Right lobe of liver (tissue), 6 donors: ENCODE results near the gene TRMT61A. TPM values are rescaled to one million over a fixed set of nuclear protein-coding genes. Genes with fewer than 3 reads are reported as not detected.
"Not testable (repeated sequence)": the region's sequence is repeated elsewhere in the genome, so short reads cannot be mapped to it uniquely, and the experiment has no call there.

ENCODE experiments used
- ATAC-seq, 4 donors: fragments of 200-7000 bp; cut with Tn5 transposase; one replicate each; pipeline ENCODE4 v1.9.1; 2020; ENCODE audit warnings: mild to moderate bottlenecking in 4 of 4, moderate library complexity in 4 of 4
- DNase-seq, 3 donors: peaks; one replicate each; pipeline ENCODE4 v3.0.0-alpha.2; 2020
- H3K27ac ChIP-seq, 3 donors: fragments of 200-600 bp; one replicate each; pipeline ENCODE4 v1.8.0; 2022
- H3K27me3 ChIP-seq, 2 donors: fragments of 200-600 bp; one replicate each; pipeline ENCODE4 v1.8.0; 2022
- H3K36me3 ChIP-seq, 4 donors: fragments of 200-600 bp; sonication (generic) in 1 of 4; one replicate each; pipeline versions ENCODE4 v1.5.1 to v1.8.0; 2017 to 2022; ENCODE audit warnings: control low read depth in 1 of 4
- H3K4me1 ChIP-seq, 4 donors: fragments of 200-600 bp; sonication (generic) in 1 of 4; one replicate each; pipeline versions ENCODE4 v1.5.1 to v1.8.0; 2017 to 2022; ENCODE audit warnings: control low read depth in 1 of 4
- H3K4me3 ChIP-seq, 3 donors: fragments of 200-600 bp; one replicate each; pipeline ENCODE4 v1.8.0; 2022
- H3K9me3 ChIP-seq, 4 donors: fragments of 200-600 bp; sonication (generic) in 1 of 4; one replicate each; pipeline versions ENCODE4 v1.5.1 to v1.8.0; 2017 to 2022; ENCODE audit warnings: control low read depth in 1 of 4
- POLR2A ChIP-seq: fragments of 450-650 bp; IDR thresholded peaks from one replicate; pipeline ENCODE4 v1.6.1; 2017; ENCODE audit warnings: antibody characterized with exemption, mild to moderate bottlenecking
- WGBS: methylation state at CpG from one replicate; pipeline ENCODE4 v1.1.6; 2018; ENCODE audit warnings: low coverage, low lambda C conversion rate; ENCODE audit not compliant: insufficient coverage; ENCODE audit errors: missing lambda C conversion rate; 5-methylcytosine and 5-hydroxymethylcytosine counted together
- intact Hi-C, 2 donors: fragments of 100-400 bp; cut with DNase I; formaldehyde crosslinking; loops; one replicate each; pipeline versions ENCODE4 v1.11.2 to v1.14.1; 2022
- total RNA-seq, 6 experiments: library from RNA; depleted of rRNA in 2 of 6; stranded (reverse); fragments of >200 nt in 2 of 6; fragmentation: NEBNext Ultra II Directional in 3 of 6; extraction: Animal tissue kit (Norgen Biotek cat#: 25700) in 3 of 6; gene quantifications; one replicate each; pipeline versions ENCODE4 v1.1.0 to v1.2.4, GENCODE V29; 2016 to 2023
- TF ChIP-seq, protein P1 (sequence below), 4 donors: fragments of 200-600 bp in 3 of 4; fragments of 450-650 bp in 1 of 4; IDR thresholded peaks; one replicate each; pipeline versions ENCODE4 v1.5.1 to v1.8.0; 2016 to 2022; ENCODE audit warnings: antibody characterized with exemption in 4 of 4, mild to moderate bottlenecking in 2 of 4
- donor health status: DM: no; HTN: yes; CAD: no.
- donor health status: DM: no; HTN: no; CAD: no.
- donor health status: DM: no; HTN: no; CAD: no.
- donor health status: DM: no; HTN: yes; CAD: no.
- donor health status: DM: no; HTN: yes; CAD: no.

Gene TRMT61A
- total RNA-seq, 6 experiments from 2014 or later = 3.8 to 12.1 (median 4.8) TPM

DNA sequence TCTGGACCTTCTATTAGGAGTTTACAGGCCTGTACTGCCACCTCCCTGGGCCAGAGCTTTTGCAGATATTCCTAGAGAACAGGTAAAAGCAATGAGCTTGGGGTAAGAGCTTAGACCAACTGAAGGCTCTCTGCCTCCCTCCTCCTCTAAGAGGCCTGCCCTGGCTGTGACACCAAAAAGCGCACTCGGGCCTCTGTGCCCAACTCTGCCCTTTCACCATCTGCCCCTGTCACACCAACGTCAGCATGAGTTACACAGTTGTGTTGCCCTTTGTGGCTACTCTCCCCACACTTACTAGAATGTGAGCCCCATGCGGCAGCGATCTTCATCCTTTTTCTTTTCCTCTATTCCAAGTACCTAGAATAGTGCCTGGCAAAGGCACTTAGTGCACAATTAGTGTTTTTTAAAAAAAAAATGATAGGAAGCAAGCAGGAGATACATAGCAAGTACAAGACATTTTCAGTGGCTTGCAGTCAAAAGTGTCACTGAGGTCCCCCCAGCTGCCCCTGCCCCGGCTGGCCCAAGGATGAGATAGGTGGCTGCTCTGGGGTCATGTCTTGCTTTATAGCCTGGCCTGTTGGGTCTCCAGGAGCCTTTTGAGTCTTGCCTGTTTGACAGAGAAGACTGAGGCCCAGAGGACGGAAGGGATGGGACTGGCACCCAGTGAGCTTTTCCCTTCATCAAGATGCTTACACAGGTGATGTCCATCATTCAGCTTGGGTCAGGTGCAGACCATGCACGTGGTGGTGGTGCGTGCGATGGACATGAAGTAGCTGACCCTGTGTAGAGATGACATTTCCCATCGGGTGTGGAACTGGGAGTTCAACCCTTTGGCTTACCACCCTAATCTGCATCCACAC is 18.9 kb upstream of the TRMT61A start:
- H3K36me3 ChIP-seq = peaks cover 0 to 7% (median 0%) of the 10 kb centered on the region in 4 donors
- H3K4me1 ChIP-seq = peaks cover 0 to 4% (median 0%) of the 10 kb centered on the region in 4 donors
- intact Hi-C loops = no loop called here
- H3K4me3 ChIP-seq = no peak overlapping the region
- H3K27ac ChIP-seq = no peak overlapping the region
- no peaks in the 10 kb centered on the region for H3K9me3 ChIP-seq
- DNase-seq (peak in 1 of 3 donors; percentile 19), ATAC-seq (no peak)
- 93% methylated on average over 6 of the region's 11 CpGs for WGBS
- no peak for TF ChIP-seq POLR2A
- TF ChIP-seq, protein P1, sequence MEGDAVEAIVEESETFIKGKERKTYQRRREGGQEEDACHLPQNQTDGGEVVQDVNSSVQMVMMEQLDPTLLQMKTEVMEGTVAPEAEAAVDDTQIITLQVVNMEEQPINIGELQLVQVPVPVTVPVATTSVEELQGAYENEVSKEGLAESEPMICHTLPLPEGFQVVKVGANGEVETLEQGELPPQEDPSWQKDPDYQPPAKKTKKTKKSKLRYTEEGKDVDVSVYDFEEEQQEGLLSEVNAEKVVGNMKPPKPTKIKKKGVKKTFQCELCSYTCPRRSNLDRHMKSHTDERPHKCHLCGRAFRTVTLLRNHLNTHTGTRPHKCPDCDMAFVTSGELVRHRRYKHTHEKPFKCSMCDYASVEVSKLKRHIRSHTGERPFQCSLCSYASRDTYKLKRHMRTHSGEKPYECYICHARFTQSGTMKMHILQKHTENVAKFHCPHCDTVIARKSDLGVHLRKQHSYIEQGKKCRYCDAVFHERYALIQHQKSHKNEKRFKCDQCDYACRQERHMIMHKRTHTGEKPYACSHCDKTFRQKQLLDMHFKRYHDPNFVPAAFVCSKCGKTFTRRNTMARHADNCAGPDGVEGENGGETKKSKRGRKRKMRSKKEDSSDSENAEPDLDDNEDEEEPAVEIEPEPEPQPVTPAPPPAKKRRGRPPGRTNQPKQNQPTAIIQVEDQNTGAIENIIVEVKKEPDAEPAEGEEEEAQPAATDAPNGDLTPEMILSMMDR (IDR thresholded peaks at IDR 0.05) = no peak
- no peaks in the 10 kb centered on the region for H3K27me3 ChIP-seq

GRCh38 chr14:103510724-103511693 is 18.0 kb upstream of the TRMT61A start:
- Histone ChIP-seq H3K4me3 (no peak overlapping the region), H3K9me3 (no peaks in the 10 kb centered on the region), H3K36me3 (peaks cover 0 to 5% (median 0%) of the 10 kb centered on the region in 4 donors), H3K27me3 (no peaks in the 10 kb centered on the region), H3K27ac (no peak overlapping the region), H3K4me1 (peaks cover 0 to 4% (median 0%) of the 10 kb centered on the region in 4 donors)
- intact Hi-C loops = no loop called here
- 93% methylated on average over 4 of the region's 26 CpGs for WGBS
- no peak for TF ChIP-seq POLR2A
- TF ChIP-seq, protein P1 (IDR thresholded peaks at IDR 0.05) = no peak
- no peak for ATAC-seq
- DNase-seq = peak in 1 of 3 donors; percentile 37

DNA sequence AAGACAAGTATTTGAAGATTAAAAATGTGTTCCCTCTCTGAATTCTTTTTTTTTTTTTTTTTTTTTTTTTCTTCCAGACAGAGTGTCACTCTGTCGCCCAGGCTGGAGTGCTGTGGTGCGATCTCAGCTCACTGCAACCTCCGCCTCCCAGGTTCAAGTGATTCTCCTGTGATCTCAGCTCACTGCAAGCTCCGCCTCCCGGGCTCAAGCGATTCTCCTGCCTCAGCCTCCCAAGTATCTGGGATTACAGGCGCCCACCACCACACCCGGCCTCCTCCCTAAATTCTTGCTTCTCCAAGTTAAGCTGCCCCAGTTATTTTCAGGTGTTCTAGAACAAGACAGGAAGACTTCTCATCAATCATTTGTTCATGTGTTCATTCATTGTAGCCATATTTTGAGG is 16.8 kb upstream of the TRMT61A start:
- H3K9me3 ChIP-seq, intact Hi-C loops, H3K4me3 ChIP-seq: not testable (repeated sequence)

DNA sequence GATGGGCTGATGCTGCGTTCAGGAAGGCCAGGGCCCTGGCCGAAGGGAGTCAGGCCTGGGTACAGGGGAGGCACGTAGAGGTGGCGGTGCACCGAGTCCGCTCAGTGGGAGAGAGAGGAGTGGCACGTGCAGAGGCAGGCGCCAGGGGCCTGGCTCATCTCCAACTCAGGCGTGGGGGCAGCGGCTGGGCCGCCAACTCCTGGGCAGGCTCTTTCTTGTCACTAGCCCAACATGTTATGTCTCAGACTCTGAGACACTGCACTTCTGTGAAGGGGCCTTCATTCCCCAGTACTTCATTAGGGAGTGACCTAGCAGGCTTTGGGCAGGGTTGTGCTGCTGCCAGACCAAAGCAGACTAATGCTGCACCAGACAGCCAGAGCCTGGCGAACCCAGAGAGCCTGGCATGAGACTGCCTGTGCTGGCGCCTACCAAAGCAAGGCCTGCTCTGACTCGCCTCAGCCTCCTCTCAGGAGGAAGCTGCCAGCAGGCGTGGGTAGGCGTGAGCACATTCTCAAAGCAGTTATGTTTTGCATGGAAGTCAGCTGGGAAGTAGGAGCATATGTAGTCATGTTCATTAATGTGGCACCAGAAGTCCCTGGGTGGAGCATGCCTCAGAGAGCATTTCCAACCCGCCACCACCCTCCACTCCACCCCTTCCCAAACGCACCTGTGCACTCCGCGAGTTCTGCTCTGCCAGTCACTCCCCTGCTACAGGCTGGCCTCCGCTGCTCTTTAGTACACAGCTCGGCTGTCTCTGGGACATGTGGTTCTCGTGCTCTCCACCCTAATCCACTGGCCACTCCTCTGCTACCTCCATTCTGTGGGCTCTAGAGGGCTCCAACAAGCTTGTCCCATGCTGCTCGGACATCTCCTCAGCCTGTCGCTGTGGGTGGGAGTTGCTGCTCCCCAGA is 16.0 kb upstream of the TRMT61A start:
- Histone ChIP-seq H3K27me3 (no peaks in the 10 kb centered on the region), H3K27ac (no peak overlapping the region), H3K4me3 (no peak overlapping the region), H3K9me3 (no peaks in the 10 kb centered on the region), H3K36me3 (peaks cover 0 to 5% (median 0%) of the 10 kb centered on the region in 4 donors), H3K4me1 (peaks cover 0 to 4% (median 0%) of the 10 kb centered on the region in 4 donors)
- DNase-seq = peak in 1 of 3 donors; percentile 46
- 76% methylated on average over 3 of the region's 25 CpGs for WGBS
- intact Hi-C loops = no loop called here
- no peak for TF ChIP-seq POLR2A
- TF ChIP-seq, protein P1 (IDR thresholded peaks at IDR 0.05) = no peak
- ATAC-seq = peak in 2 of 4 donors; percentile 13 to 23

More for the DNA sequence above, 16.8 kb upstream of the TRMT61A start:
- WGBS = 100% methylated on average over 3 of the region's 8 CpGs
- not testable (repeated sequence) for ATAC-seq, H3K36me3 ChIP-seq, H3K27me3 ChIP-seq, H3K4me1 ChIP-seq, H3K27ac ChIP-seq
- DNase-seq = peak in 1 of 3 donors; percentile 14
